VCaP (cell line): ENCODE results near the gene USP32.
"Not testable (repeated sequence)": the region's sequence is repeated elsewhere in the genome, so short reads cannot be mapped to it uniquely, and the experiment has no call there.

Experiments
- H3K27ac ChIP-seq: fragments of 450-650 bp; 2 replicates; pipeline ENCODE4 v1.5.1; 2017
- CTCF ChIP-seq: fragments of 450-650 bp; conservative IDR thresholded peaks from 2 replicates; pipeline ENCODE4 v1.5.1; 2017; ENCODE audit warnings: mild to moderate bottlenecking, moderate library complexity

USP32 gene

GRCh38 chr17:60322056-60322387 lies 69.9 kb downstream of the USP32 start:
- TF ChIP-seq CTCF = no peak
- H3K27ac ChIP-seq = no peak overlapping the region

GRCh38 chr17:60321336-60322055 lies 70.4 kb downstream of the USP32 start:
- no peak overlapping the region for H3K27ac ChIP-seq
- no peak for TF ChIP-seq CTCF

GRCh38 chr17:60318830-60319229 lies 73.1 kb downstream of the USP32 start:
- TF ChIP-seq CTCF = no peak
- H3K27ac ChIP-seq = no peak overlapping the region

GRCh38 chr17:60318326-60318725 lies 73.6 kb downstream of the USP32 start:
- H3K27ac ChIP-seq = no peak overlapping the region
- no peak for TF ChIP-seq CTCF

- TF ChIP-seq CTCF = no peak
- H3K27ac ChIP-seq = no peak overlapping the region
These were observed 76.3 kb downstream of the USP32 start for GRCh38 chr17:60315650-60316049.

- H3K27ac ChIP-seq = not testable (repeated sequence)
These were observed 77.0 kb downstream of the USP32 start for GRCh38 chr17:60314900-60315299.

DNA sequence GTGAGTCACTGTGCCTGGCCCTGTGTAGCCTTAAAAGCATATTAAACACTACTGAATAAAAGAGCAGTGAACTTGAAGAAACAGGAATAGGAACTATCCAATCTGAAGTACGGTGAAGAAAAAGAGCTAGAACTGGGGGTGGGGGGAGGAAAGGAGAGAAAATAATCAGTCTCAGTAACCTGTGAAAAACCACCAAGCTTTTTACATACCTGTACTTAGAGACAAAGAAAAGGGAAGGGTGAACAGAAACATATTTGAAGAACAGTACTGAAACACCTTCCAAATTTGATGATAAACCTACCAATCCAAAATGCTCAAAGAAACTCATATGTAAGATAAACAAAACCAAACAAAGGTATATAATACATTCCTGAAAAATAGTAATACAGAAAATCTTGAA lies 77.5 kb downstream of the USP32 start:
- TF ChIP-seq CTCF = no peak
- no peak overlapping the region for H3K27ac ChIP-seq

DNA sequence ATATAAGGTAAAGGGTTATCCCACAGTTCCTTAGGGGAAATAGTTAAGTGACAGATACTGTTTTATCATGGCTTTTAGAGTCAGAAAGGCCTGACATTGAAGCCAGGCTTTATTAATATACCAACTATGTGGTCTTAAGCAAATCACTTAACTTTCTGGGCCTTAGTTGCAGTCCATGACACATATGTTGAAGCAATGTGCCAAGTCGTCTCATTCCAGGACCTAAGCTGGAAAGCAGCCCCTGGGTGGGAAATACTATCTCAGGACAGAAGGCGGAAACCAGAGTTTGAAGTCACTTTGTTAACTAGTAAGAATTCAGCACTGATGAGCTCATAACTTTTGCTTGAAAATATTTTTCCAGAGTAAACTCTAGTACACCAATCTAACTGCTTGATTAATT lies 80.0 kb downstream of the USP32 start:
- TF ChIP-seq CTCF = no peak
- no peak overlapping the region for H3K27ac ChIP-seq
